Thyroid gland (tissue), 4 donors: ENCODE data around the gene FST. TPM values are rescaled to one million over a fixed set of nuclear protein-coding genes. Genes with fewer than 3 reads are reported as not detected.

Experiments
- DNase-seq, 2 donors: peaks; one replicate each; pipeline ENCODE4 v3.0.0-alpha.2; 2019
- H3K27ac ChIP-seq, 3 donors: fragments of 200-600 bp; sonication (generic); 1 replicate in 2 of 3; 2 replicates in 1 of 3; pipeline ENCODE4 v1.5.1; 2016 to 2019; ENCODE audit warnings: mild to moderate bottlenecking in 1 of 3, moderate library complexity in 1 of 3
- H3K27me3 ChIP-seq: fragments of 200-600 bp; sonication (generic); one replicate; pipeline ENCODE4 v1.5.1; 2019
- H3K36me3 ChIP-seq, 2 donors: fragments of 200-600 bp; sonication (generic); one replicate each; pipeline ENCODE4 v1.5.1; 2016 to 2019
- H3K4me1 ChIP-seq, 2 donors: fragments of 200-600 bp; sonication (generic); one replicate each; pipeline ENCODE4 v1.5.1; 2017 to 2019
- H3K4me3 ChIP-seq, 3 donors: fragments of 200-600 bp; sonication (generic); replicated peaks in 1 of 3; 1 replicate in 2 of 3; 2 replicates in 1 of 3; pipeline ENCODE4 v1.5.1; 2016; ENCODE audit warnings: mild to moderate bottlenecking in 1 of 3
- H3K9me3 ChIP-seq: fragments of 200-600 bp; sonication (generic); one replicate; pipeline ENCODE4 v1.5.1; 2017
- CTCF ChIP-seq, 6 experiments: fragments of 200-600 bp in 3 of 6; fragments of 450-650 bp in 3 of 6; sonication (generic) in 3 of 6; IDR thresholded peaks; one replicate each; pipeline ENCODE4 v1.5.1; 2016 to 2019; ENCODE audit warnings: antibody characterized with exemption in 6 of 6, mild to moderate bottlenecking in 2 of 6, inconsistent platforms in 1 of 6, moderate library complexity in 1 of 6
- POLR2A ChIP-seq, 2 donors: fragments of 450-650 bp; IDR thresholded peaks; one replicate each; pipeline ENCODE4 v1.6.1; 2017; ENCODE audit warnings: antibody characterized with exemption in 2 of 2, mild to moderate bottlenecking in 2 of 2, moderate library complexity in 1 of 2
- WGBS, 2 donors: methylation state at CpG; one replicate each; pipeline ENCODE4 v1.1.5; 2017; 5-methylcytosine and 5-hydroxymethylcytosine counted together
- intact Hi-C: fragments of 100-400 bp; cut with DNase I; formaldehyde crosslinking; loops from one replicate; pipeline ENCODE4 v1.15.1; 2023
- total RNA-seq, 4 donors: library from RNA; depleted of rRNA; stranded (reverse); fragments of >200 nt; gene quantifications; one replicate each; pipeline ENCODE4 v1.2.3, GENCODE V29; 2016

Gene FST
- total RNA-seq, 4 donors from 2014 or later: 1.7 to 8.9 (median 2.8) TPM

- intact Hi-C loops: no loop called here
These were observed 24.1 kb upstream of the FST start for GRCh38 chr5:53456366-53456765.

GRCh38 chr5:53463909-53464621, 16.4 kb upstream of the FST start:
- Histone ChIP-seq H3K4me3 (no peak overlapping the region), H3K36me3 (no peaks in the 10 kb centered on the region), H3K9me3 (no peaks in the 10 kb centered on the region), H3K4me1 (no peaks in the 10 kb centered on the region), H3K27ac (no peak overlapping the region), H3K27me3 (no peaks in the 10 kb centered on the region)
- no peak for DNase-seq
- TF ChIP-seq POLR2A (IDR thresholded peaks at IDR 0.05) (no peak), CTCF (IDR thresholded peaks at IDR 0.05) (no peak)
- intact Hi-C loops: no loop called here
- 91 to 98% methylated on average over 2 of the region's 2 CpGs for WGBS, 2 donors

More at GRCh38 chr5:53456366-53456765, 24.1 kb upstream of the FST start:
- no peaks in the 10 kb centered on the region for H3K36me3 ChIP-seq
- no peaks in the 10 kb centered on the region for H3K27me3 ChIP-seq
- TF ChIP-seq POLR2A (IDR thresholded peaks at IDR 0.05): no peak
- no peak for TF ChIP-seq CTCF (IDR thresholded peaks at IDR 0.05)
- H3K4me1 ChIP-seq: no peaks in the 10 kb centered on the region
- WGBS, 2 donors: 77 to 82% methylated on average over 2 of the region's 2 CpGs
- no peak for DNase-seq
- H3K27ac ChIP-seq: no peak overlapping the region
- no peak overlapping the region for H3K4me3 ChIP-seq
- H3K9me3 ChIP-seq: no peaks in the 10 kb centered on the region

- Histone ChIP-seq H3K4me1 (no peaks in the 10 kb centered on the region), H3K27ac (no peak overlapping the region), H3K9me3 (no peaks in the 10 kb centered on the region), H3K27me3 (no peaks in the 10 kb centered on the region), H3K36me3 (no peaks in the 10 kb centered on the region), H3K4me3 (no peak overlapping the region)
- no peak for DNase-seq
- TF ChIP-seq CTCF (IDR thresholded peaks at IDR 0.05) (no peak), POLR2A (IDR thresholded peaks at IDR 0.05) (no peak)
- 53 to 57% methylated on average over 3 of the region's 3 CpGs for WGBS, 2 donors
- intact Hi-C loops: no loop called here
These were observed 15.7 kb upstream of the FST start for GRCh38 chr5:53464722-53465121.

GRCh38 chr5:53469946-53470687, 10.3 kb upstream of the FST start:
- Histone ChIP-seq H3K4me3 (no peak overlapping the region), H3K36me3 (no peaks in the 10 kb centered on the region), H3K27me3 (no peaks in the 10 kb centered on the region), H3K9me3 (no peaks in the 10 kb centered on the region), H3K27ac (no peak overlapping the region), H3K4me1 (no peaks in the 10 kb centered on the region)
- DNase-seq: no peak
- intact Hi-C loops: no loop called here
- 75 to 82% methylated on average over 2 of the region's 2 CpGs for WGBS, 2 donors
- TF ChIP-seq CTCF (IDR thresholded peaks at IDR 0.05) (no peak), POLR2A (IDR thresholded peaks at IDR 0.05) (no peak)

GRCh38 chr5:53472279-53472678, 8.2 kb upstream of the FST start:
- no peaks in the 10 kb centered on the region for H3K4me1 ChIP-seq
- no peak for DNase-seq
- H3K4me3 ChIP-seq: no peak overlapping the region
- TF ChIP-seq CTCF (IDR thresholded peaks at IDR 0.05): no peak
- 67 to 79% methylated on average over 1 of the region's 1 CpG for WGBS, 2 donors
- no peak overlapping the region for H3K27ac ChIP-seq
- no peaks in the 10 kb centered on the region for H3K36me3 ChIP-seq
- no peaks in the 10 kb centered on the region for H3K27me3 ChIP-seq
- no peaks in the 10 kb centered on the region for H3K9me3 ChIP-seq
- intact Hi-C loops: no loop called here
